ENCODE results near the gene KCNH6. TPM values are rescaled to one million over a fixed set of nuclear protein-coding genes. Genes with fewer than 3 reads are reported as not detected.

The KCNH6 gene
- total RNA-seq, 3 donors from 2014 or later (not counting 1 experiment from before 2014, with no cell fraction given): not detected

DNA sequence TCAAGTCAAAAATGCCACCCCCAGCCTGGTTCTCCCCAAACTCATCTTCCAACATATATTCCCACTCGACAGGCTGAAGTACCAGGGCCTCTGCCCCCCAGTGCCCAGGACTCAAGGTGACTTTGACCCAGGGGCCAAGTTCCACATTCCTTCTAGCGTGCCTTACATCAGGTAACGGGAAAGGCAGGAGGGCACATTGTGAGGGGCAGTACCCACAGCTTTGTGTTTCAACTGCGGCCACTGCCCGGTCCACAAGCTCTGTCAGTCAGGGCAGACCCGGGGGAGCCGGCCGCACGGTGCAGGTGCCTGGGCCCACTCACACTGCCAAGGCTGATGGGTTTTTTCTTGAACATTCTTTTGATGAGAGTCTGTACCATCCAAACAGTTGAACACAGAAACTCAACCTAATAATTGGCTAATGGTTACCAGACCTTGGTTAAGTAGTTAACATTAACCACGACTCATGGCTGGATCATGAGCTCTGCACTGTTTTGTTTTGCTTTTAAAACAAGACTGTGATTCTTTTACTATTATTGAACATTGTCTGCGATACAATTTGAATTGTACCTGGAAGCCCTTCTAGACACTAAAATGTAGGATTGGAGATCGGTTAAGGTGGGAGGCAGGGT lies 28.7 kb upstream of the KCNH6 start:
- Mint-ChIP-seq H3K27ac (no peak overlapping the region), H3K36me3 (no peaks in the 10 kb centered on the region), H3K4me1 (no peaks in the 10 kb centered on the region), H3K27me3 (ENCODE audit: low read depth in 2 of 2) (no peaks in the 10 kb centered on the region), H3K9me3 (no peaks in the 10 kb centered on the region), H3K4me3 (no peak overlapping the region)
- no peaks in the 10 kb centered on the region for H3K36me3 ChIP-seq (ENCODE audit: control insufficient read depth, insufficient read depth, low read length)
- no peaks in the 10 kb centered on the region for H3K9me3 ChIP-seq (ENCODE audit: control insufficient read depth, insufficient read depth, low read length)
- WGBS (ENCODE audit: insufficient coverage): 93% methylated on average over 12 of the region's 12 CpGs
- H3K27me3 ChIP-seq (ENCODE audit: control insufficient read depth, insufficient read depth, low read length): no peaks in the 10 kb centered on the region
- intact Hi-C loops (cut with micrococcal nuclease): no loop called here
- no peaks in the 10 kb centered on the region for H3K4me1 ChIP-seq (ENCODE audit: control insufficient read depth, insufficient read depth, low read length)
- no peak overlapping the region for H3K27ac ChIP-seq (ENCODE audit: low read length)
- DNase-seq: no peak
- no peak overlapping the region for H3K4me3 ChIP-seq (ENCODE audit: low read length)
- TF ChIP-seq CTCF (IDR thresholded peaks at IDR 0.05): no peak
- no peak for ATAC-seq

DNA sequence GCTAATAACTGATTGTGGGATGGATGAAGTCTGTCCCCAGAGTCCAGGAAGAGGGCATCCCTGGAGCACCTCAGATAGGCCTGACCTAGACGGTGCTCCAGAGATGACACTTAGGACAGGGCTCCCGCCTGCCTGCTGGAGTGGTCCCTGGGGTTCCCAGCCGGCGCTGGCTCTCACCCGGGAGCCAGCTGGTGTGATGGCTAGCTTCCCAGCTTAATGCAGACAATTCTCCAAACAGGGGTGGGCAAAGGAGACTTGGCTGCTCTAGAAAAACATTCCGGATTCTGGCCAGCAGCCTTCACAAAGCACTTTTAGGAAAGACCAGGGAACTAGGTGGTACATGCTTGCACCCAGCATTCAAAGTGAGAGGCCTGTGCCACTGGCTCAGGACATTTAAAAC lies 27.7 kb upstream of the KCNH6 start:
- WGBS (ENCODE audit: insufficient coverage): 90% methylated on average over 6 of the region's 6 CpGs
- intact Hi-C loops (cut with micrococcal nuclease): no loop called here
- Mint-ChIP-seq H3K4me3 (no peak overlapping the region), H3K27ac (no peak overlapping the region), H3K9me3 (no peaks in the 10 kb centered on the region), H3K27me3 (ENCODE audit: low read depth in 2 of 2) (peaks cover 0 to 2% of the 10 kb centered on the region in 2 donors), H3K4me1 (no peaks in the 10 kb centered on the region), H3K36me3 (no peaks in the 10 kb centered on the region)
- Histone ChIP-seq H3K27ac (ENCODE audit: low read length) (no peak overlapping the region), H3K4me1 (ENCODE audit: control insufficient read depth, insufficient read depth, low read length) (no peaks in the 10 kb centered on the region), H3K27me3 (ENCODE audit: control insufficient read depth, insufficient read depth, low read length) (no peaks in the 10 kb centered on the region), H3K4me3 (ENCODE audit: low read length) (no peak overlapping the region), H3K9me3 (ENCODE audit: control insufficient read depth, insufficient read depth, low read length) (no peaks in the 10 kb centered on the region), H3K36me3 (ENCODE audit: control insufficient read depth, insufficient read depth, low read length) (no peaks in the 10 kb centered on the region)
- DNase-seq (no peak), ATAC-seq (peak in 1 of 3 donors; percentile 30)
- TF ChIP-seq CTCF (IDR thresholded peaks at IDR 0.05): no peak

DNA sequence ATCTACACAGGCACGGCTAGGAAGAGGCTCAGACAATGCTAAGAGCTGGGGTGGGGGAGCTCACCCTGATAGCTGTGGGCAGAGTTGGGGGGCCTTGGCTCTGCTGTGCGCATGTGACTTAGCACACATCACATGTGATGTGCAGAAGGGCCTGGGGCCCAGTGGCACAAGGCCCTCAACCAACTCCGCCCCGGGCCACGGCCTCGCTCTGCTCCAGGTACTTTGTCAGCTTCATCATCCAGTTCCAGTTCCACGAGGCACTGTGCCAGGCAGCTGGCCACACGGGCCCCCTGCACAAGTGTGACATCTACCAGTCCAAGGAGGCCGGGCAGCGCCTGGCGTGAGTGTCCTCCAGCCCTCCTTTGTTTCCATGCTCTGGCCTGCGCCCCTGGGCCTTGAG lies 27.0 kb upstream of the KCNH6 start:
- H3K36me3 Mint-ChIP-seq: no peaks in the 10 kb centered on the region
- no peaks in the 10 kb centered on the region for H3K9me3 ChIP-seq (ENCODE audit: control insufficient read depth, insufficient read depth, low read length)
- no peaks in the 10 kb centered on the region for H3K4me1 Mint-ChIP-seq
- intact Hi-C loops (cut with micrococcal nuclease): no loop called here
- H3K9me3 Mint-ChIP-seq: no peaks in the 10 kb centered on the region
- H3K27me3 Mint-ChIP-seq (ENCODE audit: low read depth in 2 of 2): peaks cover 0 to 8% of the 10 kb centered on the region in 2 donors
- no peak overlapping the region for H3K27ac Mint-ChIP-seq
- no peak for DNase-seq
- H3K36me3 ChIP-seq (ENCODE audit: control insufficient read depth, insufficient read depth, low read length): no peaks in the 10 kb centered on the region
- H3K27ac ChIP-seq (ENCODE audit: low read length): no peak overlapping the region
- ATAC-seq: no peak
- 91% methylated on average over 12 of the region's 12 CpGs for WGBS (ENCODE audit: insufficient coverage)
- H3K4me3 ChIP-seq (ENCODE audit: low read length): no peak overlapping the region
- TF ChIP-seq CTCF (IDR thresholded peaks at IDR 0.05): no peak
- H3K4me3 Mint-ChIP-seq: no peak overlapping the region
- no peaks in the 10 kb centered on the region for H3K4me1 ChIP-seq (ENCODE audit: control insufficient read depth, insufficient read depth, low read length)
- no peaks in the 10 kb centered on the region for H3K27me3 ChIP-seq (ENCODE audit: control insufficient read depth, insufficient read depth, low read length)
